HG02973 (cell line): Measurements from ENCODE around the gene OASL.

Experiments used
- ATAC-seq: cut with Tn5 transposase; IDR thresholded peaks from one replicate; pipeline ENCODE4 v1.9.1; 2021; ENCODE audit warnings: moderate library complexity; ENCODE audit not compliant: unreplicated experiment

The OASL gene

GRCh38 chr12:120970310-120970709, 68.7 kb downstream of the OASL start:
- ATAC-seq = no peak
